DND-41 (cell line): ENCODE results near the gene ROGDI.

Experiments used
- EZH2 ChIP-seq: IDR thresholded peaks from 3 replicates; pipeline ENCODE4 v1.6.1; 2012; ENCODE audit warnings: borderline replicate concordance, low read depth, mild to moderate bottlenecking, moderate library complexity, low read length, inconsistent platforms; ENCODE audit not compliant: severe bottlenecking
- TF ChIP-seq, protein P1 (sequence below): IDR thresholded peaks from 2 replicates; pipeline ENCODE4 v1.5.1; 2012; ENCODE audit warnings: borderline replicate concordance, low read length, moderate library complexity, mild to moderate bottlenecking; ENCODE audit not compliant: poor library complexity, severe bottlenecking; ENCODE audit errors: extremely low read depth

DNA sequence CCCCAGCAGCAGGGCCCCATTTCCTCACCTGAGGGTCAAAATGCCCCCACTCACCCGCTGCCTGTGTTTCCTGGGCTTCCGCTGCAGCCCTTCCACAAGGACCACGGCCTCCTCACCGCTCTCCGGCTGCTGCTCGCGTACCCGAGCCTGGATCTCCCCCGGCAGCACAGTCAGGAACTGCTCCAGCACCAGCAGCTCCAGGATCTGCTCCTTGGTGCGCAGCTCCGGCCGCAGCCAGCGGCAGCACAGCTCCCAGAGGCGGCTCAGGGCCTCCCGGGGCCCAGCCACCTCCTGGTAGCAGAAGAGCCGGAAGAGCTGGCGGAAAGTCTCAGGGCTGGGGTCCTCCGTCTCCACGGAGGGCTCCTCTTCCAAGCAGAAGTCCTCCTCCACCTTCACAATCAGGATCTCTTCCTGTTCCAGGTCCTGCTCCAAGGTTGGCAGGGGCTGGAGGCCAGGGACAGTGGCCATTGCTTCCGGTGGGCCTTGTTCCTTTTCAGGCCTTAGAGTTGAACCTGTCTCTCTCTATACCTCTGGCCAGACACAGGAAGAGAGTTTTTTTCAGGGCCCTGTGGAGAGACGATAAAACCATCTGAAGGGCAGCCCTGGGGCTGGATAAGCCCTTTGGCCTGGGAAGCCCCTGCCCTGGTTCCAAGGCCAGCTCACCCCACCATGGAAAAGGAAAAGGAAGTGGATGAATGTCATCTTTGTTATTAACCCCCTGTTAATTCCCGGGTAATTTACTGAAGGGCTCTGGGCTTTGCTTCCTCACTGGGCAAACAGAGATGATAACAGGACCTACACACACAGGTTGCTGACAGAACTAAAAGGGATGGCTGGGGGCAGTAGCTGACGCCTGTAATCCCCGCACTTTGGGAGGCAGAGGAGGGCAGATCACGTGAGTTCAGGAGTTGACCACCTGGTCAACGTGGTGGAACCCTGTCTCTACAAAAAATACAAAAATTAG, 36.6 kb downstream of the ROGDI start:
- TF ChIP-seq, protein P1, sequence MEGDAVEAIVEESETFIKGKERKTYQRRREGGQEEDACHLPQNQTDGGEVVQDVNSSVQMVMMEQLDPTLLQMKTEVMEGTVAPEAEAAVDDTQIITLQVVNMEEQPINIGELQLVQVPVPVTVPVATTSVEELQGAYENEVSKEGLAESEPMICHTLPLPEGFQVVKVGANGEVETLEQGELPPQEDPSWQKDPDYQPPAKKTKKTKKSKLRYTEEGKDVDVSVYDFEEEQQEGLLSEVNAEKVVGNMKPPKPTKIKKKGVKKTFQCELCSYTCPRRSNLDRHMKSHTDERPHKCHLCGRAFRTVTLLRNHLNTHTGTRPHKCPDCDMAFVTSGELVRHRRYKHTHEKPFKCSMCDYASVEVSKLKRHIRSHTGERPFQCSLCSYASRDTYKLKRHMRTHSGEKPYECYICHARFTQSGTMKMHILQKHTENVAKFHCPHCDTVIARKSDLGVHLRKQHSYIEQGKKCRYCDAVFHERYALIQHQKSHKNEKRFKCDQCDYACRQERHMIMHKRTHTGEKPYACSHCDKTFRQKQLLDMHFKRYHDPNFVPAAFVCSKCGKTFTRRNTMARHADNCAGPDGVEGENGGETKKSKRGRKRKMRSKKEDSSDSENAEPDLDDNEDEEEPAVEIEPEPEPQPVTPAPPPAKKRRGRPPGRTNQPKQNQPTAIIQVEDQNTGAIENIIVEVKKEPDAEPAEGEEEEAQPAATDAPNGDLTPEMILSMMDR: no peak
- TF ChIP-seq EZH2: no peak
